ENCODE data around the gene CHST15.

GRCh38 chr10:124065382-124066125 lies 27.8 kb downstream of the CHST15 start:
- TF ChIP-seq CTCF (IDR thresholded peaks at IDR 0.05; ENCODE audit: borderline replicate concordance, extremely low read depth, low read length, poor library complexity, severe bottlenecking) (no peak), EZH2 (IDR thresholded peaks at IDR 0.05; ENCODE audit: borderline replicate concordance, low read depth, low read length, severe bottlenecking) (no peak)
